CD8-positive, alpha-beta memory T cell (primary cell): ENCODE measurements around the gene ARHGAP42. TPM values are rescaled to one million over a fixed set of nuclear protein-coding genes. Genes with fewer than 3 reads are reported as not detected.

ENCODE experiments used
- CTCF ChIA-PET: fragments of 350-600 bp; sonication (Branson Sonifier 250); formaldehyde crosslinking; loops from one replicate; lab custom pipeline; 2021; ENCODE audit warnings: antibody characterized with exemption; lab: Charles Lee
- POLR2A ChIA-PET: fragments of 350-600 bp; sonication (Branson Sonifier 250); formaldehyde crosslinking; loops from one replicate; lab custom pipeline; 2021; ENCODE audit warnings: antibody characterized with exemption; lab: Charles Lee
- DNase-seq, 5 donors: peaks; one replicate each; pipeline versions ENCODE4 v3.0.0 to v3.0.0-alpha.2; 2020 to 2022; ENCODE audit warnings: mixed read lengths in 1 of 5
- H3K27ac ChIP-seq: one replicate; pipeline ENCODE4 v1.7.0; 2013; ENCODE audit warnings: low read depth, mild to moderate bottlenecking, low read length, moderate library complexity
- H3K27me3 ChIP-seq: 2 replicates; pipeline ENCODE4 v1.7.0; 2013; ENCODE audit warnings: low read length, mild to moderate bottlenecking; ENCODE audit not compliant: insufficient read depth, poor library complexity, severe bottlenecking
- H3K36me3 ChIP-seq: 2 replicates; pipeline ENCODE4 v1.7.0; 2013; ENCODE audit warnings: mild to moderate bottlenecking, low read length, moderate library complexity; ENCODE audit not compliant: insufficient read depth
- H3K4me1 ChIP-seq: 2 replicates; pipeline ENCODE4 v1.7.0; 2013; ENCODE audit warnings: mild to moderate bottlenecking, low read length, moderate library complexity; ENCODE audit not compliant: insufficient read depth
- H3K4me3 ChIP-seq: 2 replicates; pipeline ENCODE4 v1.7.0; 2013; ENCODE audit warnings: mild to moderate bottlenecking, low read length
- H3K9me3 ChIP-seq: 2 replicates; pipeline ENCODE4 v1.7.0; 2013; ENCODE audit warnings: mild to moderate bottlenecking, low read length
- H3K27ac Mint-ChIP-seq, 8 donors: one replicate each; pipeline ENCODE4 v1.8.0; 2020 to 2021; ENCODE audit warnings: mixed read lengths in 8 of 8, mild to moderate bottlenecking in 6 of 8, inconsistent platforms in 3 of 8, moderate library complexity in 3 of 8
- H3K27me3 Mint-ChIP-seq, 2 donors: one replicate each; pipeline ENCODE4 v1.8.0; 2020 to 2021; ENCODE audit warnings: mixed read lengths in 2 of 2, mild to moderate bottlenecking in 1 of 2, moderate library complexity in 1 of 2
- H3K36me3 Mint-ChIP-seq, 3 donors: one replicate each; pipeline ENCODE4 v1.8.0; 2020 to 2021; ENCODE audit warnings: mixed read lengths in 3 of 3, inconsistent platforms in 1 of 3, mild to moderate bottlenecking in 1 of 3
- H3K4me1 Mint-ChIP-seq, 3 donors: one replicate each; pipeline ENCODE4 v1.8.0; 2020 to 2021; ENCODE audit warnings: mixed read lengths in 3 of 3, inconsistent platforms in 1 of 3, mild to moderate bottlenecking in 1 of 3
- H3K4me3 Mint-ChIP-seq, 7 donors: one replicate each; pipeline ENCODE4 v1.8.0; 2020 to 2021; ENCODE audit warnings: mixed read lengths in 7 of 7, mild to moderate bottlenecking in 6 of 7, moderate library complexity in 4 of 7, inconsistent platforms in 2 of 7
- H3K9me3 Mint-ChIP-seq, 5 donors: one replicate each; pipeline ENCODE4 v1.8.0; 2020 to 2022; ENCODE audit warnings: mixed read lengths in 5 of 5, mild to moderate bottlenecking in 3 of 5, moderate library complexity in 2 of 5, inconsistent platforms in 1 of 5
- polyA plus RNA-seq: library from polyadenylated mRNA; unstranded; fragments of 300-500 nt; fragmentation: Illumina TruSeq; gene quantifications from one replicate; pipeline ENCODE4 v1.2.3, GENCODE V29; 2021
- total RNA-seq, 2 experiments: library from RNA; stranded (reverse); gene quantifications; one replicate each; pipeline ENCODE4 v1.2.3, GENCODE V29; 2021

The ARHGAP42 gene
- total and polyA plus RNA-seq, 3 experiments from 2014 or later: 0.07 to 0.18 (median 0.09) TPM

DNA sequence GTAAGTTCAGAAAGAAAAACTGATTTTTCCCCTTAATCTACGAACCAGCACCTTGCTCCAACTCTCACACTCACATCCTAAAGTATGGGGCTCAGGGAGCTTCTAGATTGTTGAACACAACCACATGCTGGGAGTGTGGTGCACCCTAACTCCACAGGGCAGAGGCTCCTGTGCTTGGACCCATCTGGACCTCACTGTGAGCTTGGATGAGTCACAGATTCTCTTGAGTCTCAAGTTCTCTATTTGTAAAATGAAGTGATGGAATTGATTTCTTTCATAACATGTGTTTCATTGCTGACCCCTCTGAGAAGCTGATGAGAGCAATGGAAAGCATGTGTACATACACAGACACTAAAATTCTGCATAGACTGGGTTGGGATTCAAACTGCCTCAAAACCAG lies 332.8 kb downstream of the ARHGAP42 start:
- ChIA-PET CTCF (no interaction called here), POLR2A (no interaction called here)

DNA sequence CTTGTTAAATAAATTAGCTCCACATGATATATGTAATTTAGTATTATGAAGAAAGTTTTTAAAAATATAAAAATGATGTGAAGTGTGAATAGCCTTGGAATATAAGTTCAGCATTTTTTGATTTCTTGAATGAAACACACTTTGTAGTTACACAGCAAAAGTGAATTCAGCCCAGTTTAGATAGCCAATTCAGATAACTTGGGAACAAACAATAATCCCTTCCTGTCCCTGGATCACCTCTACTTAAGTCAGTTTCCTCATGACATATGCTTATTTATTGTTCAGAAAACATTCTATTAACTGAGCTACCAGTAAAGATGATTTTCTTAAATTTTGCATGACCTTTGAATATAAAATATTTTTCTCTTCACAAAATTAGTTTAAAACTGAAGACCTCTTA lies 335.2 kb downstream of the ARHGAP42 start:
- POLR2A ChIA-PET: no interaction called here
- H3K4me1 Mint-ChIP-seq: no peaks in the 10 kb centered on the region
- no peak for DNase-seq

More for the DNA sequence above, 332.8 kb downstream of the ARHGAP42 start:
- Histone ChIP-seq H3K27me3 (no peaks in the 10 kb centered on the region), H3K9me3 (no peaks in the 10 kb centered on the region), H3K27ac (no peak overlapping the region), H3K36me3 (no peaks in the 10 kb centered on the region), H3K4me1 (no peaks in the 10 kb centered on the region), H3K4me3 (no peak overlapping the region)
- no peak overlapping the region for H3K4me3 Mint-ChIP-seq
- no peaks in the 10 kb centered on the region for H3K36me3 Mint-ChIP-seq
- H3K9me3 Mint-ChIP-seq: peaks cover 0 to 1% (median 0%) of the 10 kb centered on the region in 5 donors
- no peak overlapping the region for H3K27ac Mint-ChIP-seq
- DNase-seq: no peak
- H3K4me1 Mint-ChIP-seq: no peaks in the 10 kb centered on the region
- H3K27me3 Mint-ChIP-seq: no peaks in the 10 kb centered on the region

DNA sequence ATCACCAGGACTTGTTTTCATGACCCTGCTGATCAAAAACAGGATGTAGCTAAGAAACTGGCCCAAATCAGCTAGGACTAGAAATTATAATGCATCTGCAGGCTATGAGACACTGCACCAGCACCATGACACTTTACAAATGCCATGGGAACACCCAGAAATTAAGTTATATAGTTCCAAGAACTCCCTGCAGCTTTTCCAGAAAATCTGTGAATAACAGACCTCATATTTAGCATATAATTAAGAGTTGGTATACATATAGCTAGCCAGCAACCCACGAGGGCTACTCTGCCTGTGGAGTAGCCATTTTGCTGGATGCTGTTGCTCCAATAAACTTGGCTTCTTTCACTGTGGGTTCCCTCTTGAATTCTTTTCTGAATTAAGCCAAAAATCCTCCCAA lies 341.6 kb downstream of the ARHGAP42 start:
- DNase-seq: no peak
- Mint-ChIP-seq H3K4me3 (no peak overlapping the region), H3K9me3 (peaks cover 0 to 11% (median 0%) of the 10 kb centered on the region in 5 donors), H3K4me1 (no peaks in the 10 kb centered on the region), H3K36me3 (no peaks in the 10 kb centered on the region), H3K27ac (no peak overlapping the region), H3K27me3 (no peaks in the 10 kb centered on the region)
- H3K4me3 ChIP-seq: no peak overlapping the region
- no peaks in the 10 kb centered on the region for H3K27me3 ChIP-seq
- H3K9me3 ChIP-seq: no peaks in the 10 kb centered on the region
- POLR2A ChIA-PET: no interaction called here
- H3K27ac ChIP-seq: no peak overlapping the region
- CTCF ChIA-PET: no interaction called here
- H3K4me1 ChIP-seq: no peaks in the 10 kb centered on the region
- H3K36me3 ChIP-seq: no peaks in the 10 kb centered on the region

More for the DNA sequence above, 335.2 kb downstream of the ARHGAP42 start:
- no peak overlapping the region for H3K4me3 Mint-ChIP-seq
- Histone ChIP-seq H3K27me3 (no peaks in the 10 kb centered on the region), H3K9me3 (no peaks in the 10 kb centered on the region), H3K4me1 (no peaks in the 10 kb centered on the region), H3K4me3 (no peak overlapping the region), H3K36me3 (no peaks in the 10 kb centered on the region), H3K27ac (no peak overlapping the region)
- no peaks in the 10 kb centered on the region for H3K27me3 Mint-ChIP-seq
- H3K27ac Mint-ChIP-seq: no peak overlapping the region
- CTCF ChIA-PET: no interaction called here
- H3K9me3 Mint-ChIP-seq: peaks cover 0 to 3% (median 0%) of the 10 kb centered on the region in 5 donors
- no peaks in the 10 kb centered on the region for H3K36me3 Mint-ChIP-seq

DNA sequence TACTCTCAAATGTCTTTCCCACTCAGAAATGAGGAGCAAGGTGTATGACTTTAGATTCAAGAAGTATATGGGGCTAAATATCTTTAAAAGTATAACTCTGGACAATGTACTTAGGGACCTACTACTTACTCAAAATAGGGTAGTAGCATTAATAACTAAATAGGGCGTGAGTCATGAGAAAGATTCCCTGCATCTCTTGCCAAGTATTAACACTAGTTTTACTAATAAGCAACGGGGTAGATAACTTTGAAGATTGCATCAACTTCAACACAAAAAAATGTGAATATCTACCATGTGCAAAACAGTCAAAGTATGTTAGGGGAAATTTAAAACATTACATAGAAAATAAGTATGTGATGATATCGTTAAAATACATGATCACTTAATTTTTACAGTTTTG lies 342.9 kb downstream of the ARHGAP42 start:
- H3K4me3 ChIP-seq: no peak overlapping the region
- H3K4me3 Mint-ChIP-seq: no peak overlapping the region
- H3K4me1 ChIP-seq: no peaks in the 10 kb centered on the region
- ChIA-PET POLR2A (no interaction called here), CTCF (no interaction called here)
- no peak overlapping the region for H3K27ac Mint-ChIP-seq
- H3K27ac ChIP-seq: no peak overlapping the region
- no peaks in the 10 kb centered on the region for H3K36me3 ChIP-seq
- no peak for DNase-seq
- H3K9me3 Mint-ChIP-seq: peaks cover 0 to 11% (median 0%) of the 10 kb centered on the region in 5 donors
- H3K36me3 Mint-ChIP-seq: no peaks in the 10 kb centered on the region
- H3K9me3 ChIP-seq: no peaks in the 10 kb centered on the region
- H3K27me3 ChIP-seq: no peaks in the 10 kb centered on the region
- H3K27me3 Mint-ChIP-seq: no peaks in the 10 kb centered on the region
- H3K4me1 Mint-ChIP-seq: no peaks in the 10 kb centered on the region

DNA sequence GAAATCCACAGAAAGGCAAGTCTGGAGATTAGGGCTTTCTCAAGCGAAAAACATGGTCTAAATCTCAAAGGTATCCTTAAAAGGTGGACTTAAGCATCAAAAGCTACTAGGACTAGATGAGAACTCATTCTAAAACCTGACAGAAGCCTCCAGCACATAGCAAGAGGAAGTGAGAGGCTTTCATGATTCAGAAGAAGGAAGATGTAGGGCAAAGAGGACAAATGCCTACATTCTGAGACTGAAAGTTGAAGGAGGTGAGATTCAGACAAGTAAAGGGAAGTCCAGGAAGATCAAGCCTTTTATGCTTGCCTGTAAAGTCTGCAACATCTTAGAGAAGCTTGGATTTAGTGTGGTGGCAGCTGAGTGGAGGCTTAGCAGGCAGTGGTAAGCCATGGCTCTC lies 343.6 kb downstream of the ARHGAP42 start:
- ChIA-PET CTCF (no interaction called here), POLR2A (no interaction called here)
- no peak overlapping the region for H3K4me3 Mint-ChIP-seq
- no peaks in the 10 kb centered on the region for H3K36me3 ChIP-seq
- H3K27ac Mint-ChIP-seq: no peak overlapping the region
- no peaks in the 10 kb centered on the region for H3K36me3 Mint-ChIP-seq
- H3K9me3 ChIP-seq: no peaks in the 10 kb centered on the region
- no peaks in the 10 kb centered on the region for H3K27me3 Mint-ChIP-seq
- no peaks in the 10 kb centered on the region for H3K27me3 ChIP-seq
- H3K27ac ChIP-seq: no peak overlapping the region
- no peaks in the 10 kb centered on the region for H3K4me1 ChIP-seq
- H3K4me1 Mint-ChIP-seq: no peaks in the 10 kb centered on the region
- peaks cover 0 to 11% (median 3%) of the 10 kb centered on the region in 5 donors for H3K9me3 Mint-ChIP-seq
- no peak for DNase-seq
- H3K4me3 ChIP-seq: no peak overlapping the region

DNA sequence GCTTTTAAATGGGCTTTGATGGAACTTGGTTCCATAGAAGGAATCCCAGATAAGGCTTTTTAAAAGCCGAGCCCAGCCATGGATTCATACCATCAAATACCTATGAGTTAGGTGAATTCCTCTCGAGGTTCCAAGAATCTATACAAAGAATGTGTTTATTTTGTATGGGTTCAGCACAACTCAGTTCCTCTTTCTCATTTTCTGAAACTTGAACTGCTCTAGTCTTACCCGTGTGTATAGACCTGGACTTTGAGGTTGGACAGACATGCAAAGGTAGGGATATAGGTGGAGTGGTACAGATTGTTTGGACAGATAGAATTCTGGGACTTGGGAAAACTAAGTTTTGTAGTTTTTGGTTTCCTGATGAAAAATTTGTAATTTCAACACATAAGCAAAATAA lies 344.6 kb downstream of the ARHGAP42 start:
- no peak overlapping the region for H3K27ac ChIP-seq
- no peaks in the 10 kb centered on the region for H3K27me3 ChIP-seq
- no peaks in the 10 kb centered on the region for H3K9me3 ChIP-seq
- DNase-seq: no peak
- H3K4me3 ChIP-seq: no peak overlapping the region
- Mint-ChIP-seq H3K36me3 (no peaks in the 10 kb centered on the region), H3K27ac (no peak overlapping the region), H3K9me3 (peaks cover 0 to 11% (median 3%) of the 10 kb centered on the region in 5 donors), H3K27me3 (no peaks in the 10 kb centered on the region), H3K4me1 (no peaks in the 10 kb centered on the region), H3K4me3 (no peak overlapping the region)
- POLR2A ChIA-PET: no interaction called here
- no peaks in the 10 kb centered on the region for H3K4me1 ChIP-seq
- CTCF ChIA-PET: no interaction called here
- H3K36me3 ChIP-seq: no peaks in the 10 kb centered on the region

DNA sequence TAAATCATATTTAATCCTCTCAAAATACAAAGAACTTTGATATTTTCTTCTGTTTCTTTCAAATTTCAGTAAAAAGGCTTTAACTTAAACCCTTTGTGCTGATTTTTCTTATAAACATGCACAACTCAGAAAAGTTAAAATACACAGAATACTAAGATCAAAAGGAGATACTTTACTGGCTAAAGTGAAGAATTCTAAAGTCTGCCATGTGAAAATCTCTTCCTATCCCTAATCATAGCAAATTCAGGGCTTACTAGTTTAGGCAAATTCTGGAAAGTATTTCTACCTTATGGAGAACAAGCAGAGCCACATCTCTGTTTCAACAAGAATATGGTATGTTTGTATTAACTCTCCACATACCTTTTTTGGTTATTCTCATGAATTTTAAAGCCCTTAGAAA lies 345.9 kb downstream of the ARHGAP42 start:
- no peaks in the 10 kb centered on the region for H3K9me3 ChIP-seq
- no peak overlapping the region for H3K4me3 Mint-ChIP-seq
- H3K4me3 ChIP-seq: no peak overlapping the region
- H3K4me1 ChIP-seq: no peaks in the 10 kb centered on the region
- ChIA-PET POLR2A (no interaction called here), CTCF (no interaction called here)
- DNase-seq: no peak
- no peaks in the 10 kb centered on the region for H3K36me3 ChIP-seq
- H3K27ac Mint-ChIP-seq: no peak overlapping the region
- no peak overlapping the region for H3K27ac ChIP-seq
- peaks cover 0 to 8% (median 3%) of the 10 kb centered on the region in 5 donors for H3K9me3 Mint-ChIP-seq
- H3K4me1 Mint-ChIP-seq: no peaks in the 10 kb centered on the region
- no peaks in the 10 kb centered on the region for H3K27me3 Mint-ChIP-seq
- no peaks in the 10 kb centered on the region for H3K36me3 Mint-ChIP-seq
- no peaks in the 10 kb centered on the region for H3K27me3 ChIP-seq

DNA sequence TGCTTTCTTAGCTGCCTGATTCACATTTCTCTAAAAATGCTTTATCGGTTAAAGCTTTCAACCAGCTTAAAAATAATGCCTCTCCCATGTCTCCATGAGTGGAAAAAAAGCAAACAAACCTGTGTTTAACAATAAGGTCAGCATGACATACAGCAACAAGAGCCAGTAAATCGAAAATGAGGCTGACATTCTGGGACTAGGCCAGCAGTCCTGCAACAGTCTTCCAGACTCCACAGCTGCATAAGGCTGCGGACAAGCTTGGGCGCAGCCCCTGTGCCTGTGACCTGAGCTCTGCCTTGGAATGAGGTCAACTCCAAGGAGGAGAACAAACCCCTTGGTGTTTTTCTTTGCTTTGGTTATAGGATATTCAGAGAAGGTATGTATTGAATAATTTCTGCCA lies 347.0 kb downstream of the ARHGAP42 start:
- Mint-ChIP-seq H3K36me3 (no peaks in the 10 kb centered on the region), H3K27ac (no peak overlapping the region), H3K4me1 (no peaks in the 10 kb centered on the region), H3K27me3 (no peaks in the 10 kb centered on the region), H3K4me3 (no peak overlapping the region), H3K9me3 (peaks cover 0 to 7% (median 3%) of the 10 kb centered on the region in 5 donors)
- no peaks in the 10 kb centered on the region for H3K9me3 ChIP-seq
- no peak overlapping the region for H3K4me3 ChIP-seq
- ChIA-PET POLR2A (no interaction called here), CTCF (no interaction called here)
- no peaks in the 10 kb centered on the region for H3K4me1 ChIP-seq
- no peak for DNase-seq
- H3K36me3 ChIP-seq: no peaks in the 10 kb centered on the region
- H3K27ac ChIP-seq: no peak overlapping the region
- H3K27me3 ChIP-seq: no peaks in the 10 kb centered on the region

DNA sequence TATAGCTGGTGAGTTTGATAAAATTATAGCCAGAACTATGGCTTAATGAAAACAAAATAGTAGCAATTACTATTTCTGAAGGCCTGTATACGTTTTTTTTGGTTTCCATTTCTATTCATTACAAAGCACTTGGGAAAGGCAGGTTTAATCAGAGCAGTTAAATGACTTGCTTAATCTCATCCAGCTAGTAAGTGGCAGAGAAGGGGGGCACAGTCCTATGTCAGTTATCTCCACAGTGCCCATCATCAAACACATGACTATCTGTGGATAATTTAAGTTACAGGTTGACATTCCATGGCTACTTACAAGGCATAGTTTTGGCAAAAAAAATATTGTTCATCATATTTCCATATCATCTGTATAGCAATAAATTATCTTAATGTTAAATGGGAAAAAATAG lies 348.8 kb downstream of the ARHGAP42 start:
- Histone ChIP-seq H3K4me1 (no peaks in the 10 kb centered on the region), H3K4me3 (no peak overlapping the region), H3K27me3 (no peaks in the 10 kb centered on the region), H3K27ac (no peak overlapping the region), H3K9me3 (no peaks in the 10 kb centered on the region), H3K36me3 (no peaks in the 10 kb centered on the region)
- Mint-ChIP-seq H3K9me3 (peaks cover 0 to 10% (median 3%) of the 10 kb centered on the region in 5 donors), H3K27ac (no peak overlapping the region), H3K4me3 (no peak overlapping the region), H3K36me3 (no peaks in the 10 kb centered on the region), H3K27me3 (no peaks in the 10 kb centered on the region), H3K4me1 (no peaks in the 10 kb centered on the region)
- POLR2A ChIA-PET: no interaction called here
- CTCF ChIA-PET: no interaction called here
- DNase-seq: no peak
